Measurements from ENCODE around the gene CBX6.

CBX6 gene

DNA sequence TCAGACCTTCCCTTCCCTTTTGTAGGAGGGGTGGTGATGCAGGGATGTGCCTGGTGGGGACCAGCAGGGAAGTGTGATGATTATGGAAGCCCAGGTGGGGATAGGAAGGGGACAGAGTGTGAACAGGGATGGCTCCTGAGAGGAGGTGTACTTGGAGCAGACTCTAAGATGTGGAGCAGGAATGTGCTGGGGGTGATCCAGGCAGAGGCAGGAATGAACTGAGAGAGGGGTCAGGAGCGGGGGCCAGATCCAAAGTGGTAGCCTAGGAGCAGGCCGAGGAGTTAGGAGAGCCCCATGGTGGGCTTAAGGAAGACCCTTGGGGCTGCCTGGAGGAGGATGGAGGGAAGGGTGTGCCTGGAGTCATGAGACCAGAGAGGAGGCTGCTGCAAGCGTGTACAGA, 31.9 kb downstream of the CBX6 start:
- DNase-seq (no peak), ATAC-seq (no peak)

DNA sequence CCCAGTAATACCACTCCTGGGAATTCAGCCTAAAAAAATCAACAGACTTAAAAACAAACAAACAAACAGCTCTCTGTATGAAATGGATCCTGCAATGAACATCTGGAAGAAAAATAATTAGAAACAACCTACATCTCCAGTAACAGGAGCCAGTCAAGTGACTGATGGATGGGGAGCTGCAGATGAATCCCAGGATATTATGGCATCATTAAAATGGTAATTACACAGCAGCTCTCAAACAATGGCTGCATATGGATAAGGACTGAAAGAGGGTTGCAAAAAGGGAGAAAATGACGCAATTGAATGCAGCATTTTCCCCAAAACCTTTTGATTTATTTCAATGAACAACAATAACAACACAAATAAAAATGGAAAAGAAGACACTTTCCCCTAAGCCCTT, 32.3 kb downstream of the CBX6 start:
- DNase-seq, result no peak
- no peak for ATAC-seq

DNA sequence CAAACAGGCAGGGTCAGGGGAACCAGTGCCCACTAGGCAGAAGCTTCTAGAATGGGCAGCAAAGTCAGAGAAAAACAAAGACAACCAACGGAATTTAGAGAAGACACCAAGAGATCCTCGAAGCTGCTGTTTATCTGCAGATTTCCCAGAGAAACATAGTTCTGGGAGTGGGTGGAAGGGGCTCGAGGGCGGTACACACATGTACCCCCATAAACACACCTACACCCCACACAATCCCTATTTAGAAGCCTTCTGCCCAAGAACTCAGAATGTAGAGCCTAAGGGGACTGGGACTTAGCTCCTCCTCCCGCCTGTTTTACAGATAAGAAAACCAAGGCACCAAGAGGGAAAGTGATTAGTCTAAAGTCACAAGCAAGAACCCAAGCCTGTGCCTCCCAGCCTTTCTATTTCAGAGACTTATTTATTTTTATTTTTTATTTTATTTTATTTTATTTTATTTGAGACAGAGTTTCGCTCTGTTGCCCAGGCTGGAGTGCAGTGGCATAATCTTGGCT, 34.5 kb downstream of the CBX6 start:
- ATAC-seq, result no peak
- no peak for DNase-seq

DNA sequence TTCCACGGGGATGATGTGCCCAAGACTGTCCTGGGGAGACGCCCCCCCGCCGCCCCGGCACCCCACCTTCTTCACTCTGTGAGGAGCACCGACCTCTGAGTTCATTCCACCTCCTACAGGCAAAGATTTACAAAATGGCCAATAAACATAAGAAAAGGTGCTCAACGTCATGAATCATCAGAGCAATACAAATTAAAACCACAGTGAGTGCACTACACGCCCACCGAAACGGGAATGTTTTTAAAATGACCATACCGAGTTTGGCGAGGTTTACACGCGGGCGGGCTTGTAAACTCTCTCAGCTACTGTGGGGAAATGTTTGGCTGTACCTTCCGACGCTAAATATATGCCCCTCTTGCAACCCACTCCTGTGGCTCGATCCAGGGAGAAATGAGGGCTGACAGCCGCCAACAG, 36.1 kb downstream of the CBX6 start:
- ATAC-seq (no peak), DNase-seq (no peak)

DNA sequence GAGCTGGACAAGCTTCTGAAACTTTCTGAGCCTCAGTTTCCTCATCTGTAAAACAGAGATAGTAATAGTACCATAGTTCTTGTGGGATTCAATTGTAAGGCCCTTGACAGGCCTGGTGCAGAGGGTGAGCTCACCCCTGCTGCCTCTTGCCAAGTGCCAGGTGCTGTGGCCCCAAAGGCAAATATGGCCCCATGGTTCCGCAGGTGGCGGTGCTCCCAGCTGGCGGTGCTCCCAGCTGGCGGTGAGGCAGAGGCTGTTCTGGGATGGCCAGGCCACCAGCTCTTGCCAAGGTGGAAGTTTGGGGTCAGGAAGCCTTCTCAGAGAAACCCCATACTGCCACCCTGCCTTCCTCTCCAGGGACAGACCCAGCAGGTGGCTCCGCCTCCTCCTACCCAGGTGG, 37.0 kb downstream of the CBX6 start:
- no peak for DNase-seq
- no peak for ATAC-seq

DNA sequence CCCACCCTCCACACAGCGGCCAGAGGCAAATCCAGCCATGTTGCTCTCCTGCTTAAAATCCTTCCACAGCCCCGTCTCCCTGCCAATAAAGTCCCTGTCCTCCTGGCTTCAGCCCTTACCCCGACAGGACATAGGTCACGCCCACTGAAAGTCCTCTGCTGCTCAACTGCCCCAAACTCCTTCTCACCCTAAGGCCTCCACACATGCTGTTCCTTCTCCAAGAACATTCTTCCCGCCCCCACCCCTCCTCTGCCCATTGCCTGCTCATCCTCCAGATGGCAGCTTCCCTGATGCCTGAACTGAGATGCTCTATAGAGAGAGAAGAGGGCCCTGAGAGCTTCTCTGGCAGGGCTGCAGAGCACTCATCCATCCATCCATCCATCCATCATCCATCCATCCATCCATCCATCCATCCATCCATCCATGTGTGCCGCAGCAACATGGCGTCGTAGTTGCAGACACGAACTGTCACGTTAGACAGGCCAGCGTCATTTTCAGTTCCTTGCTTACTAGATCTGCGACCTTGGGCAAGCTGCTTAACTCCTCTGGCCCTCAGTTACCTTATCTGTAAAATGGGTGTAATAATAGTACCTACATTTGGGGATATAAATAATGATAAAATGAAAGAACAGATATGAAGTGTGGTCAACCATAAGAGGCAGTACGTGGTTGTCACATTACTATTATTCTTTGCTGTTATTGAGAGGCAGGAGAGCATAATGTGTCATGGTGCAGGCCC, 37.6 kb downstream of the CBX6 start:
- ATAC-seq (no peak), DNase-seq (no peak)

DNA sequence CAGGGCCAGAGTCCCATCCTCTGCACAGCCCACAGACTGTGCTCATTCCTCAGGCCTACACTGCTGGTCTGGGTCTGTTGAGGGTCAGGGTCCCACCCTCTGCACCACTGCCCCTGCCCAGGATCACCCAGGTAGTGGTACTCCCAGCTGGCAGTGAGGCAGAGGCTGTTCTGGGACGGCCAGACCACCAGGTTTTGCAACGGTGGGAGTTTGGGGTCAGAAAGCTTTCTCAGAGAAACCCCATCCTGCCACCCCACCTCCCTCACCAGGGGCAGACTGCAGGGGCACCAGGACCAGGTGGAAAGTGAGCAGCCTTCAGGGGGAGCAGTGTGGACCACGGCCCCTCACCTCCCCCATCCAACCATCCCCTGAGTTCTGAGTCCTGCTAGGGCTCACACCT, 39.0 kb downstream of the CBX6 start:
- DNase-seq, result no peak
- ATAC-seq, result no peak

DNA sequence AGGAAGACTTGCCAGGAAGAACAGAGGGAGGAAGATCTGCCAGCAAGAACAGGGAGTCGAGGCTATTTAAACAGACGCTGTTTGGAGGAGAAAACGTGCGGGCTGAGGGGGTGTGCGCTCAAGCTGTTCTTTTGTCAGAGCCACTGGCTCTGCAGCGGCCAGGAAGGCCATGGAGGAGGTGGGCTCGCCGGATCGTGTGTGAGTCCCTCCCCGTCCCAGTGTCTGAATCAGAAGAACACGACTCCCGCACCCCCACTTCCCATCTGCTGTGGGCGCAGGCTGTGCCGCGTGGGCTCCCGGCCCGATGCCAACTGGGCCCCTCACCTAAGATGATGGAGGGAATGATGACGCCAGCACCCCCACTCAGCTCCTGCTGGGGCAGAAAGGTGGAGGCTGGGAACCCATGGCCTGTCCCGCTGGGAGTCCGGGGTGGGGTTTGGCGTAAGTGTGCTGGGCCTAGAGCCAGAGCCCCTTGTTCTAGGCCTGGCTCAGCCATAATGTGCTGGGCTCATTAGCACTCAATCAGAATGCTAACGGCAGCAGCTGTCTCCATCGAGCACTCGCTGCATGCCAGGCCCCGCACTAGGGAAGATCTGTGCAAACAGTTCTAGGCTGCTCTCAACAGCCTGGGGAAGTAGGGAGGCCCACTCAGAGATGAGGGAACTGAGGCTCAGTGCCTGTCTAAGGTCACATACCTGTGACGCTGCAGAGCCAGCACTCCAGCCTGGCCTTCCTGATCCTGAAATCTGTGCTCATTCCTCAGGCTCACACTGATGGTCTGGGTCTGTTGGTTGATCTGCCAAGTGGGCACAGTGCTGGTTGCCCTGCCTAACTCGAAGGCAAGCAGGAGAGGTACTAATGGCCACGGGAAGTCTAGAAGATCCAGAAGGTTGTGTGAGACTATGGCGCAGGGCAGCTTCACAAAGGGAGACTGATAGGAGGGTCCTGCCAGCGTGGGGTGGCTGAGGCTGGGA, 39.7 kb downstream of the CBX6 start:
- ATAC-seq (no peak), DNase-seq (no peak)

DNA sequence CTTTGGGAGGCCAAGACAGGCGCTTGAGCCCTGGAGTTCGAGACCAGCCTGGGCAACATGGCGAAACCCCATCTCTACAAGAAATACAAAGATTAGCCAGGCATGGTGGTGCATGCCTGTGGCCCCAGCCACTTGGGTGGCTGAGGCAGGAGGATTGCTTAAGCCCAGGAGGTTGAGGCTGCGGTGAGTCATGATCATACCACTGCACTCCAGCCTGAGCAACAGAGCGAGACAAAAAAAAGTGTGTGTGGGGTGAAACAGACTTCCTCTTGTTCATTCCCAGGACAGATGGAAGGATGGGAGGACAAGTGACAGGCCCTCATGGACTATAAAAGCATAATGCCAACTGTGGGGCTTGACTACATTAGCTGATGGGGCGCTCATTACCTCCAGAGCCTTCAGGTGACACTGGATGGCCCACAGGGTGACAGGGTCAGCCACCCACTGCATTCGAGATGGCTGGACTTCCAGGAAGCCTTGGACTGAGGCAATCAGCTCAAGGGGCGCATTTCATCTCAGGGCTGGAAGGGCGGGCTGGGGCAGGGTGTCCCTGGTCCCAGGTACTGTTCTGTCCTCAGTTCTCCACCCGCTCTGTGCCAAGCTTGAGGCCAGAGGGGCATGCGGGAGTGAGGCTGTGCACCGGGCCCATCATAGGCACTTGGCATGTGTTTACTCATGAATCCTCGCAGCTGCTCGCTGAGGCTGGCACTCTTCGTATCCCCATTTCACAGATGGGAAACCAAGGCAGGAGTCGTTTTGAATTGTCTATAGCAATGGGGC, 40.7 kb downstream of the CBX6 start:
- no peak for DNase-seq
- no peak for ATAC-seq

DNA sequence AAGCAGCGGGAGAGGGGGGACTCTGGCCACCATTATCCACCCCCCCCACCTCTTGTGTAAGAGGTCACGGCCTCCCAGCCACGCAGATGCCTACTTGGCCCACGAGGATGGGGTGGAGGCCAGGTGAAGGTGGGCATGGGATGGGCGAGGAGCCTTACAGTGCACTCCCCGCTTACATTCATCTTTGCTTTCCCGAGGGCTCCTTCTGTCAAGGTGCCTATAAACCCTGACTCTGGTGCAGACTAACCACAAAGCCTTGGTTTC, 41.2 kb downstream of the CBX6 start:
- DNase-seq, result no peak
- no peak for ATAC-seq

DNA sequence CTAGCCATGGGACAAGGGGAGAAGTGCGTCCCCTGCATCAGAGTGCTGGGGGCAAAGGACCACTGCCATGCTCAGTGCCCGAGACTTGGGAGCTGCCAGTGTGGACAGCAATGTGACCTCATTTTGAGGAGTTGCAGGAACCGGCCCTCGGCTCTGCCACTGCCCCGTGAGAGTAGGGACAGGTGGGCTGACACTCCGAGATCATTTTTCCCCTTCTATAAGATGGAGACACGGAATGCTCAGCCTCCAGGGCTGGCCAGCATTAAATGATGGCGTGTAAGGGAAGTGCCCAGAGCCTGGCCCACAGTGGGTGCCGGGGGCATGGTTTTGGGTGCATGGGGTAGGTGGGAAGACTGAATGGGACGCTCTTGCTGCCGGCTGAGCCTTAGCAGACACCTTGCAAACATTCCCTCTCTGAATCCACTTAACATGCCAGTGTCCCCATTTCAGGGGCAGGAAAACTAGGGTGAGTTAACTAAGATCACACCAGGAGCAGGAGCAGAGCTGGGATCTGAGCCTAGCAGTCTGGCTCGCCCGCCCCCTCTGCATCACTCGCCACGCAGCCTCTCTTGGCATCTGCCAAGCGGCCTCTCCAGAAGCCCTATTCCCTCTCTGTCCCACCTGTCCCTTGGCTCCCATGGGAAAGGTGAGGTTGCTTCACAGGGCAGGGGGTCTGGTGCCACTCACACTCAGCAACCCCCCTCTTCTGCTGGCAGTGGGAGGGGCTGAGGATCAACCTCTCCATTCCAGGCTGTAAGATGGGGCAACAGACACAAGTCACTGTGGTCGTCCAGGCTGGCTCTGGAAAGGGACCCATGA, 41.8 kb downstream of the CBX6 start:
- DNase-seq, result no peak
- no peak for ATAC-seq

DNA sequence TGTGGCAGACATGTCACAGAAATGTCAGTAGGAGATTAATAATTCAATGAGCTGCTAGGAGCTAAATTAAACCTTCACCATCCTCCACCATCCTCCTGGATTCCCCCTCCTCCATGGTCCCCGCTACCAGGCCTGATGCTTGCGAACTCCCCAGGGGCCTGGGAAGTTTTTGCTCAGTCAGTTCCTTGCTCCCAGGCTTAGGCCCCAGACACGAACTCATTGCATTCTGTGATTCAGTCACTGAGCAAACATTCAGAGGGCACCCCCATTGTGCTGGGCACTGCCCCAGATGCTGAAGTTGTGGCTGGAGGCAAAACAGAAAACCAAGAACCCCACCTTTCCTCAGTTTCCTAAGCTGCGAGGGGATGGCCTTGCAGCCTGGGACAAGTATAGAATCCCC, 42.5 kb downstream of the CBX6 start:
- ATAC-seq (no peak), DNase-seq (no peak)

DNA sequence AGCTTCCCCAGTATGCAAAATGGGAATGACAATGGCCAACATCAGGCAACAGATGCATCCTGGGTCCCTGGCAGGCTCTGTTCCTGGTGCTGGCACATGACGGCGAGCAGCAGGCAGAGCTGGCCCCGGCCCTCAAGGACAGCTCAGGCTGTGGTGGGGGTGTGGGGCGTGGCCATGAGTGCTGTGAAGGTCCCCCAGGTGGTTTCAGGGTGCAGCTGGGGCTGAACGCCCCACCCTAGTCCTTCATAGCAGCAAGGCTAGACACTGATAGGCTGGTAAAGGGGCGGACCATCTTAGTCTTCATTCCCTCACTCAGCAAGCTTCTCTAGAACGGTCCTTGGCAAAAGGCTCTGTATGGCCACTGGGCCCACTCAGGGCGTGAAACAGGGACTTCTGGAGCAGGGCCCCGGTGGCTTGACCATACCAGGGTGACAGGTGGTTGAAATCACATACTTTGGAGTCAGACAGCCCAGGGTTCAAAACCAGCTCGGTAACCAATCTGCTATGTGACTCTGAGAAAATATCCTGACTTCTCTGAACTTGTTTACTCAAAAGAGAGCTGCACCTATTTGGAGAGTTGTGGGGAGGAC, 43.3 kb downstream of the CBX6 start:
- DNase-seq (no peak), ATAC-seq (no peak)

DNA sequence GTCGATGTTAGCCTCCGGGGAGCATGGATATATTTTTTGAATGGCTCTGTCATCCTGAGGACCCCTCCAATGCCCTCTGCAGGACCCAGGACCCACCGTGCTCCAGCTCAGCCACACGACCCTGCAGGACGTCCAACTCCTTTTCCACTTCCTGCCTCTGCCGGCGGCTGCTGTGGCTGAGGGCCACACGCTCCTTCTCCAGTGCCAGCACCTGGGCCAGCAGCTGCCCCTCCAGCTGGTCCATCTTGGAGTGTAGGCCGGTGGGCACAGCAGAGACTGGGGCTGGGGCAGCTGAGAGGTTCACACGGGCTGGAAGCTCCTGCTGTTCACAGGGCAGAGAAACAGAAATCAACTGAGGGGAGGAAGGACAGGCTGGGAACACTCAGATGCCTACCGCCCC, 43.8 kb downstream of the CBX6 start:
- no peak for DNase-seq

DNA sequence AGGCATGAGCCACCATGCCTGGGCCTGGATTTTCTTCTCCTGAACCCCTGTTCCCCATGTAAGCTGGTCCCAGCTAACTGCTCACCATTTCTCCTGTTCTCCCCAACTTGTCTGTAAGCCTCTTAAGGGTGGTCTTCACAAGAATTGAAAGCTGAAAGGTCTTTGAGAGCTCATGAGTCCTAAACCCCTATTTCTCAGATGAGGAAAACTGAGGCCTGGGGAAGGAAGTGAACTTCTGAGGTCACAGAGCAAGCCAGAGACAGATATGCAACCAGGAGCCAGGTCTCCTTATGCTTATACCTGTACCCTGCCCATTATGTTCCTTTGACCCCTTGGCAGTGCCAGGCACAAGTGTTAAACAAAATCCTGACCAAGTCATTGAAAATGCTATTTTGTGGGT, 44.5 kb downstream of the CBX6 start:
- no peak for ATAC-seq
- DNase-seq, result no peak

More for the DNA sequence above, 43.8 kb downstream of the CBX6 start:
- ATAC-seq, result no peak

DNA sequence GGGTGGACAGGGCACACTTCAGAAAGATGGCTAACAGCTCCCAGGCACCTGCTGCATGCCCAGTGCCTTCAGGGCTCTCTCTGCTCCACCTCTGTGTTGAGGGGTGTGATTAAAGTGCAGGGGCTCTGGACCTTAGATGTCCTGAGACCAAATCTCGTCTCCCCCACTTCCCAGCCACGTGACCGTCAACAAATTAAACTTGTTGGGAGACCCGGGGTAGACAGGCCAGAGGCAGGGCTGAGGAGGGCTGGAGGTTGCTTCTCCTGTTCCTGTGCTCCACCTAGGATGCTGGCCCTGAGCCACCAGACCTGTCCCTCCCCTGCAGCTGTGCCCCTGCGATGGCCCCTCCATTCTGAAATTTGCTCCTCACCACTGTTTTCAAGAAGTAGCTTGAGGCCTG, 45.2 kb downstream of the CBX6 start:
- ATAC-seq, result no peak
- DNase-seq, result no peak

DNA sequence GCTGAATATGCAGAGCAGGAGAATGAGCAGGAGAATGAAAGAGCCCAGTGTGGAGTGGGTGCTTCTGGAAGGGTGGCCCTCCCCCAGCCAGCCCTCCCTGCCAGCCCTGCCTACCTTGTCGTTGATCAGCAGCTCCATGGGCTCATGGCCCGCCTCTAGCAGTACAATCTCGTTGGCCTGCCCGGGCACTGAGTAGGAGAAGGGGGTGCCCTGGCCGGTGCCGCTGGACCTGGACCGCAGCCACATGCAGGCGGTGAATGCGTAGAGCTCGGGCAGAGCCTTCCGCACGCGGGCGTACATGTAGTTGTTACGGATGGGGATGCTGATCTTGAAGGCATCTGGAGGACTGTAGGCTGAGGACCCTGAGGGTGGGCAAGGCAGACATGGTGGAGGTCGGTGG, 45.6 kb downstream of the CBX6 start:
- ATAC-seq (no peak), DNase-seq (no peak)

DNA sequence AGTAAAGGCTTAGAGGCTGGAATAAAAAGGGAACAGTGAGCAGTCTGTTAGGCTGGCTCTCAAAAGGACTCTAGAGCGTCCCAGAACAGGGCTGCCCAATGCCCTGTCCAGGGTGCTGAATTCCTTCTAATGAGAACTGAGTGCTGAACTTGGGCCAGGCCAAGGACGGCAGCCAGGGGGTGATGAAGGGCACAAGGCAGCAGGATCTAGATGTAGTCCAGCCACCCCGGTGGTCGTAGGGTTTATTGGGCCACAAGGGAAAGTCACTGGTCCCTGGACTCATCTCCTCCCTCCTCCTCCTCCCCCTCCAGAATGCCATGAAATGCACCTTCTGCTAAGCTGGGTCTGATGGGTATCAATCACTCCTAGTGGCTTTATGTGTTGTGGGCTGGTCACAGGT, 47.4 kb downstream of the CBX6 start:
- ATAC-seq, result peak; percentile 48

DNA sequence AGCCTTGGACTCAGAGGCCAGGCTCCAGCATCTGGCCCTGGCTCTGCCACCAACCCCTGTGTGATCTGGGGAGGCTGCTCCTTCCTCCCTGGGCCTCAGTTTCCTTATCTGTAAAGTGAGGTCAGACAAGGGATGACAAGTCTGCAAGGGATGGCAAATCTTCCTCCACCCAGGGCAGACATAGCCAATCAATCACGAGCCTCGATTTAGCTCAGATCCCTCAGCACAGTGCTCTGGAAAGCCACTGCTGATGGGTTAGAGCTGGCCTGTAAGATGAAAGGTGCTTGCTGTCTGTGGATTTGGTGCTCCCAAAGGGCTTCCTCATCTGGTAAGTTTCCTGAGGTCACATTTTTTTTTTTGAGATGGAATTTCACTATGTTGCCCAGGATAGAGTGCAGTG, 48.4 kb downstream of the CBX6 start:
- ATAC-seq, result no peak

More for the DNA sequence above, 47.4 kb downstream of the CBX6 start:
- peak; percentile 58 for DNase-seq

DNA sequence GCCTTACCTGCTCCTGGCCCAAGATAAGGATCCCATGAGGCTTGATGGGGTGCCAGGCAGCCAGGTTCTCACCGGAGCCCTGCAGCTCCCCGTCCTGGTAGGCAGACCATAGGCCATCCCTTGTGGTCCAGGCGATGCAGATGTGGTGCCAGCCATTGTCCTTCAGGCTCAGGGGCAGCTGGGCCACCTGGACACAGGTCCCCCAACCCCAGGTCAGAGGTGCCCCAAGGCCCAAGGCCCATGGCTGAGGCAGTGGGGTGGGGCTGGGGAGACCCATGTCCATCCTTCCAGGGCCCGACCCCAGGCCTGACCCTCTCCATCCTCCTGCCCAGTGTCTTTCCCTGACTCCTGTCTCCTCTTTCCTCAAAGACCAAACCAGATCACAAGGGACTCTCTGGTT, 48.9 kb downstream of the CBX6 start:
- no peak for ATAC-seq
- DNase-seq, result no peak

More for the DNA sequence above, 48.4 kb downstream of the CBX6 start:
- no peak for DNase-seq

DNA sequence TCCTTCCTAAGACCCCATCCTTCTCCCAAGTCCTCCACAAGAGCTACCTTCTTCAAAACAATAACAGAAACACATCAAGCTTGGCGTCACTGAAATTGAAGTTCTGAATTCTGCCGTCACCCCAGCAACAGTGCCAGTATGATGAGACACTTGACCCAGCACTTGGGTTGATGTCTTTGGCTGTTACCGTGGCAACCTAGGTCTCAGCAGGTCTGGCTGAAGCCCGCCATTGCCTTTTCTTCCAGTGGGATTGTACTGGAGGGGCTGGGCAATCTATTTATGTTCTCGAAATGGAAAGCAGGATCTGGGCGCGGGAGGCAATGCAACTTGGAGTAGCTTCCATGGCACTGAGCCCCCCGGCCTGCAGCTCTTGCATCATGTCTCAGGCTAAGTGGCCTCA, 52.0 kb downstream of the CBX6 start:
- ATAC-seq, result no peak
- DNase-seq, result no peak

Measured in stimulated activated naive CD8-positive, alpha-beta T cell treated with anti-CD3 and anti-CD28 coated beads, Interleukin-15, Interleukin-2, amounts not matched to agents 100 U/mL and 50 U/mL, for 24 hours (primary cell).